Ureter (tissue), 1 donor: ENCODE data around the gene ZBTB8A. TPM values are rescaled to one million over a fixed set of nuclear protein-coding genes. Genes with fewer than 3 reads are reported as not detected.

Experiments used
- DNase-seq: peaks from one replicate; pipeline ENCODE4 v3.0.0-alpha.2; 2020; ENCODE audit warnings: low spot score
- total RNA-seq: library from RNA; stranded (reverse); gene quantifications from one replicate; pipeline ENCODE4 v1.2.4, GENCODE V29; 2023
- donor health status: DM: yes; HTN: yes; CAD: no.

Gene ZBTB8A
- total RNA-seq, 1 donor from 2014 or later = 10.5 TPM

- no peak for DNase-seq
These were observed 113.2 kb downstream of the ZBTB8A start for GRCh38 chr1:32652244-32652962.

Other genes with a start within 250 kb of the ZBTB8A start
- 113 TPM for gene HDAC1, start 247.3 kb upstream of the ZBTB8A start, total RNA-seq
- 117 TPM for gene MARCKSL1, start 203.2 kb upstream of the ZBTB8A start, total RNA-seq
- 5.5 TPM for gene FAM229A, start 176.9 kb upstream of the ZBTB8A start, total RNA-seq
- 4.2 TPM for gene TSSK3, start 176.9 kb upstream of the ZBTB8A start, total RNA-seq
- gene BSDC1, start 145.0 kb upstream of the ZBTB8A start, total RNA-seq = 59.6 TPM
- gene ZBTB8B, start 74.4 kb upstream of the ZBTB8A start, total RNA-seq = 0.57 TPM
- gene ZBTB8OS, start 111.1 kb downstream of the ZBTB8A start, total RNA-seq = 48.8 TPM
- gene RBBP4, start 111.8 kb downstream of the ZBTB8A start, total RNA-seq = 213 TPM
- 6.4 TPM for gene SYNC, start 163.3 kb downstream of the ZBTB8A start, total RNA-seq